ENCODE data around the gene D2HGDH.

DNA sequence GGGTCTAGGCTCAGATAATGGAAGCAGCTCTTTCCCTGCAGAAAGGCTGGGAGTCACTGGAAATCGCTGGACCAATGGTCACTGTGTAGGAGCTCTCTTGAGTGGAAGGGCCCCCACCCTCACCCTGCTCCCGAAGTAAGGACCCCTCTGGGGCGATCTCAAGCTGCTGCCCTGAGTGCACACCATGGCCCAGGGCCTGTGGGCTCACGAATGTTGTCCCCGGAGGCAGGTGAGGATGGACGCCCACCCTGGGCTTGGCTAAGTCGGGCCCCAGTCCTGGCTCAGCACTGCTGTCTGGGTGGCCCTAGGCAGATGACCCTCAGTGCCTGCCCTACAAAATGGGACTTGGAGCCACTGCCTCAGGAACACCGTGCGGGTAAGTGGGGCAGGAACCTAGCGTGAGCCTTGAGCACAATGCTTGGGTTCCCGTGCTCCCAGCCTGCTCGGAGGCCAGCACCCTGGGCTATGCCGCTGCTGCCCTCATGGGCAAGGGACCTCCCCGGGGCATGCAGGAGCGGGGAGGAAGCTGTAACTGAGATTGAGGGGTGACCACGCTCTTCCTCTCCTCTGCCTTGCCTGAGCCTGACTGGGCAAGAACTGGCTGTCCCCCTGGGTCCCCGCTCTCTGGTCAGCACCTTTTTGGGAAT lies 3.7 kb downstream of the D2HGDH start:
- TF ChIP-seq, protein P1, sequence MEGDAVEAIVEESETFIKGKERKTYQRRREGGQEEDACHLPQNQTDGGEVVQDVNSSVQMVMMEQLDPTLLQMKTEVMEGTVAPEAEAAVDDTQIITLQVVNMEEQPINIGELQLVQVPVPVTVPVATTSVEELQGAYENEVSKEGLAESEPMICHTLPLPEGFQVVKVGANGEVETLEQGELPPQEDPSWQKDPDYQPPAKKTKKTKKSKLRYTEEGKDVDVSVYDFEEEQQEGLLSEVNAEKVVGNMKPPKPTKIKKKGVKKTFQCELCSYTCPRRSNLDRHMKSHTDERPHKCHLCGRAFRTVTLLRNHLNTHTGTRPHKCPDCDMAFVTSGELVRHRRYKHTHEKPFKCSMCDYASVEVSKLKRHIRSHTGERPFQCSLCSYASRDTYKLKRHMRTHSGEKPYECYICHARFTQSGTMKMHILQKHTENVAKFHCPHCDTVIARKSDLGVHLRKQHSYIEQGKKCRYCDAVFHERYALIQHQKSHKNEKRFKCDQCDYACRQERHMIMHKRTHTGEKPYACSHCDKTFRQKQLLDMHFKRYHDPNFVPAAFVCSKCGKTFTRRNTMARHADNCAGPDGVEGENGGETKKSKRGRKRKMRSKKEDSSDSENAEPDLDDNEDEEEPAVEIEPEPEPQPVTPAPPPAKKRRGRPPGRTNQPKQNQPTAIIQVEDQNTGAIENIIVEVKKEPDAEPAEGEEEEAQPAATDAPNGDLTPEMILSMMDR (conservative IDR thresholded peaks at IDR 0.05; ENCODE audit: low read length), result no peak
- TF ChIP-seq EZH2phosphoT487 (IDR thresholded peaks at IDR 0.05; ENCODE audit: borderline replicate concordance, low read depth, low read length), result no peak

Measured in OCI-LY7 (cell line).